Activated T-cell treated with anti-CD3 and anti-CD28 coated beads, Interleukin-2, amount 50 U/mL, for 4 hours (primary cell): ENCODE data around the gene TMEM141. TPM values are rescaled to one million over a fixed set of nuclear protein-coding genes. Genes with fewer than 3 reads are reported as not detected.
A peak's percentile ranks its signal among the peaks of the same experiment; 100 is the strongest.
"Not testable (repeated sequence)": the region's sequence is repeated elsewhere in the genome, so short reads cannot be mapped to it uniquely, and the experiment has no call there.

ENCODE experiments used
- ATAC-seq, 2 donors: fragments of 200-7000 bp; cut with Tn5 transposase; one replicate each; pipeline ENCODE4 v1.10.0; 2021
- DNase-seq: peaks from one replicate; pipeline ENCODE4 v3.0.0-alpha.2; 2020
- H3K27me3 Mint-ChIP-seq: one replicate; pipeline ENCODE4 v1.8.0; 2021; ENCODE audit warnings: low read depth, mixed read lengths
- H3K36me3 Mint-ChIP-seq: one replicate; pipeline ENCODE4 v1.8.0; 2022; ENCODE audit warnings: mixed read lengths; ENCODE audit not compliant: insufficient read depth
- H3K4me1 Mint-ChIP-seq: one replicate; pipeline ENCODE4 v1.8.0; 2021; ENCODE audit warnings: low read depth, mixed read lengths
- H3K4me3 Mint-ChIP-seq: one replicate; pipeline ENCODE4 v1.8.0; 2021; ENCODE audit warnings: mild to moderate bottlenecking, moderate library complexity, mixed read lengths
- H3K9me3 Mint-ChIP-seq: one replicate; pipeline ENCODE4 v1.8.0; 2021; ENCODE audit warnings: mixed read lengths
- total RNA-seq, 3 donors: library from RNA; stranded (reverse); gene quantifications; one replicate each; pipeline ENCODE4 v1.2.1, GENCODE V29; 2021

Gene TMEM141
- total RNA-seq, 3 donors from 2014 or later: 49.5 to 53.0 (median 51.9) TPM

GRCh38 chr9:136831720-136832104 is 40.6 kb downstream of the TMEM141 start:
- DNase-seq: no peak
- H3K36me3 Mint-ChIP-seq: peaks cover 13% of the 10 kb centered on the region
- no peaks in the 10 kb centered on the region for H3K27me3 Mint-ChIP-seq
- no peaks in the 10 kb centered on the region for H3K4me1 Mint-ChIP-seq
- no peak for ATAC-seq
- no peaks in the 10 kb centered on the region for H3K9me3 Mint-ChIP-seq
- no peak overlapping the region for H3K4me3 Mint-ChIP-seq

DNA sequence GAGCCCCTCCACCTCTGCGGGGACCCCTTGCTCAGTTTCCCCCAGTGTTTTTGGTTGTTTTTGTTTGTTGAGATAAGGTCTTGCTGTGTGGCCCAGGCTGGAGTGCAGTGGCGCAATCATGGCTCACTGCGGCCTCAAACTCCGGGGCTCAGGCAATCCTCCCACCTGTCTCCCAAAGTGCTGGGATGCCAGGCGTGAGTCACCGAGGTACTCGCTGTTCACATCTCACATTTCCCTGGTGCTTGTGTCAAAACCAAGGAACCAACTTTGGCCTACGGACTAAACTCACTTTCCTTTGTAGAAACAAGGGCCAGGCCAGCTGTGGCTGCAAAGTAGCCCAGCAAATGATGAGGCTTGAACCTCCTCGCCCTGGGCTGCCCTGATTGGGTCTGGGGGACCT is 41.4 kb downstream of the TMEM141 start:
- Mint-ChIP-seq H3K4me3 (no peak overlapping the region), H3K4me1 (no peaks in the 10 kb centered on the region), H3K9me3 (no peaks in the 10 kb centered on the region), H3K36me3 (peaks cover 13% of the 10 kb centered on the region), H3K27me3 (no peaks in the 10 kb centered on the region)
- DNase-seq: no peak
- no peak for ATAC-seq

DNA sequence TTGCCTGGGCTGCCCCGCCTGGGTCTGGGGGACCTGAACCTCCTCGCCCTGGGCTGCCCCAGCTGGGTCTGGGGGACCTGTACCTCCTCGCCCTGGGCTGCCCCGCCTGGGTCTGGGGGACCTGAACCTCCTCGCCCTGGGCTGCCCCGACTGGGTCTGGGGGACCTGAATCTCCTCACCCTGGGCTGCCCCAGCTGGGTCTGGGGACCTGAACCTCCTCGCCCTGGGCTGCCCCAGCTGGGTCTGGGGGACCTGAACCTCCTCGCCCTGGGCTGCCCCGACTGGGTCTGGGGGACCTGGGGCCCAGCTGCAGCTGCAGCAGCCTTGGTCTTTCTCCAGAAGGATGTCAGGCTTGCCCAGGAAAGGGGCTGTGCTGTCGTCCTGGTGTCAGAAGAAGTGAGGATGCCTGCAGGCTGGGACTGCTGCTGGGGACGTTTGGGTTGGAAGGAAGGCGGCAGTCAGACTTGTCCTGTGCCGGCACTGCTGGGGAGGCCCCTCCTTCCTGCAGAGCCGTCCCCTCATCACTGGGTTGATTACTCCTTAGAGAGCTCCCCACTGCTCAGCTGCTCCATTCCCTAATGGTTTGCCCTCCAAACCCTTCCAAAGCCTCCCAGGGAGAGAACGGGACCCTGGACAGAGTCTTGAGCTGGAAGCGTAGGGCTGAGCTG is 42.4 kb downstream of the TMEM141 start:
- not testable (repeated sequence) for H3K9me3 Mint-ChIP-seq, H3K4me1 Mint-ChIP-seq, H3K27me3 Mint-ChIP-seq, ATAC-seq, DNase-seq, H3K4me3 Mint-ChIP-seq
- peaks cover 13% of the 10 kb centered on the region for H3K36me3 Mint-ChIP-seq

GRCh38 chr9:136835162-136835931 is 44.2 kb downstream of the TMEM141 start:
- H3K36me3 Mint-ChIP-seq: peaks cover 8% of the 10 kb centered on the region
- H3K9me3 Mint-ChIP-seq: no peaks in the 10 kb centered on the region
- no peak for DNase-seq
- ATAC-seq: peak in 1 of 2 donors; percentile 6
- H3K4me3 Mint-ChIP-seq: no peak overlapping the region
- no peaks in the 10 kb centered on the region for H3K27me3 Mint-ChIP-seq
- H3K4me1 Mint-ChIP-seq: no peaks in the 10 kb centered on the region

- DNase-seq (no peak), ATAC-seq (no peak)
- Mint-ChIP-seq H3K27me3 (no peaks in the 10 kb centered on the region), H3K4me1 (no peaks in the 10 kb centered on the region), H3K9me3 (no peaks in the 10 kb centered on the region), H3K36me3 (peaks cover 8% of the 10 kb centered on the region), H3K4me3 (no peak overlapping the region)
These were observed 45.1 kb downstream of the TMEM141 start for GRCh38 chr9:136835932-136836904.

DNA sequence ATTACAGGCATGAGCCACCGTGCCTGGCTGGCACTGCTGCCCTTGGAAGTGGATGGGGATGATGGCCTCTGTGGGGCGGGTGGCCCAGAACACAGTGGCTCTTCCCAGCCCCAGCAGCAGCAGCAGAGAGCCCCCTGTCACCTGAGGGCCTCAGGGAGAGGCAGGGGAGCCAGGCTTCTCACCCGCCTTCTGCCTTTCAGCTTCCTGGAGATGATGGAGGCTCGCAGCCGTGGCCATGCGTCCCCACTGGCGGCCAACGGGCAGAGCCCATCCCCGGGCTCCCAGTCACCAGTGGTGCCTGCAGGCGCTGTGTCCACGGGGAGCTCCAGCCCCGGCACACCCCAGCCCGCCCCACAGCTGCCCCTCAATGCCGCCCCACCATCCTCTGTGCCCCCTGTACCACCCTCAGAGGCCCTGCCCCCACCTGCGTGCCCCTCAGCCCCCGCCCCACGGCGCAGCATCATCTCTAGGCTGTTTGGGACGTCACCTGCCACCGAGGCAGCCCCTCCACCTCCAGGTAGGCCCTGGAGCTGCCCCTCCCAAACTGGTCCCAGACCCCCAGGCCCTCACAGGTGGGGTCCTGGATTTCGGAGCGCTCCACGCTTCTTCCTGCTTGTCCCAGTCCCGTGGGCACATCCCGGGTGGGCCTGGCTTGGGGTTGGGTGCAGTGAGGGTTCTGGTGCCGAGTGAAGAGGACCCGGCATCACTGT is 46.2 kb downstream of the TMEM141 start:
- DNase-seq: no peak
- Mint-ChIP-seq H3K4me1 (peaks cover 4% of the 10 kb centered on the region), H3K27me3 (no peaks in the 10 kb centered on the region), H3K36me3 (peaks cover 7% of the 10 kb centered on the region), H3K9me3 (no peaks in the 10 kb centered on the region), H3K4me3 (no peak overlapping the region)
- ATAC-seq: no peak

DNA sequence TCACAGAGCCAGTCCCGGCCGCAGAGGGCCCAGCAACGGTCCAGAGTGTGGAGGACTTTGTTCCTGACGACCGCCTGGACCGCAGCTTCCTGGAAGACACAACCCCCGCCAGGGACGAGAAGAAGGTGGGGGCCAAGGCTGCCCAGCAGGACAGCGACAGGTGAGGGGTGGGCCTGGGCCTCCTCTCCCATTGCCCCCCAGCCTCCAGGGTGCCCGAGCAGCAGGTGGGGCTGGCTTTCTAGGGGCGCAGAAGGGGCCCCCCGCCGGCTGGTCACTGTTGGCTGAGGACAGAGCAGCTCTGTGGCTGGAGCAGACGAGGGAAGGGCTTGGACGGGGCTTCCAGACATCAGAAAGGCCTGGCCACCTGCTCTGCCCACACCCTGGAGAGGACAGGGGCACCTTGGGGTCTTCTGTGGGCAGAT is 46.7 kb downstream of the TMEM141 start:
- DNase-seq, H3K4me3 Mint-ChIP-seq, H3K27me3 Mint-ChIP-seq, H3K4me1 Mint-ChIP-seq, H3K36me3 Mint-ChIP-seq, H3K9me3 Mint-ChIP-seq, ATAC-seq: not testable (repeated sequence)

GRCh38 chr9:136838314-136839228 is 47.4 kb downstream of the TMEM141 start:
- Mint-ChIP-seq H3K4me1 (peaks cover 9% of the 10 kb centered on the region), H3K9me3 (no peaks in the 10 kb centered on the region), H3K27me3 (no peaks in the 10 kb centered on the region), H3K36me3 (peaks cover 3% of the 10 kb centered on the region), H3K4me3 (no peak overlapping the region)
- DNase-seq: no peak
- no peak for ATAC-seq

DNA sequence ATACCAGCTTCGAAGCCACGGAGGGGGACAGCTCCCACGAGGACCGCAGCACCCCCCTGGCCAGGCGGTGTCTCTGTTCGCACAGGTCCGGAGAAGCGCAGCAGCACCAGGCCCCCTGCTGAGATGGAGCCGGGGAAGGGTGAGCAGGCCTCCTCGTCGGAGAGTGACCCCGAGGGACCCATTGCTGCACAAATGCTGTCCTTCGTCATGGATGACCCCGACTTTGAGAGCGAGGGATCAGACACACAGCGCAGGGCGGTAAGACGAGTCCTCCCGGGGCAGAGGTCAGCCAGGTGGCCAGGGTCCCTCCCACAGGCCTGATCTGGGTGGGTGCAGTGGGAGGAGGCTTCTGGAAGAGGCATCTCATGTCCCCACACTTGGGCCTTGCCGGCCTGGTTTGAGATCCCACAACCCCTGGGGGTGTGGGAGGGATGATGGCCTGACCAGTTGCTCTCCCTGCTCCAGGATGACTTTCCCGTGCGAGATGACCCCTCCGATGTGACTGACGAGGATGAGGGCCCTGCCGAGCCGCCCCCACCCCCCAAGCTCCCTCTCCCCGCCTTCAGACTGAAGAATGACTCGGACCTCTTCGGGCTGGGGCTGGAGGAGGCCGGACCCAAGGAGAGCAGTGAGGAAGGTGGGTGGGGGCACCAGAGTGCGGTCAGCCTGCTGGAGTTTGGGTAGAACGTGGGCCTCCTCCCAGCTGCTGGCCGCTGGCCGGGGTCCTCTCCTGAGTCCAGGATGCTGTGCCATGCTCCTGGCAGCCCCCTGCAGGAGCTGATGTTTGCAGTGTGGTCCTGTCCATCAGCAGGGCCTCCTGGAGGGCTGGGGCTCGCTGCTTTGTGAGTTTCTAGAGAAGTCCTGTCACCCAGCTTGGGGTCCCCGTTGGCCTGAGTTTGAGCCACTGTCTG is 48.3 kb downstream of the TMEM141 start:
- no peaks in the 10 kb centered on the region for H3K27me3 Mint-ChIP-seq
- DNase-seq: no peak
- H3K36me3 Mint-ChIP-seq: peaks cover 3% of the 10 kb centered on the region
- ATAC-seq: no peak
- peaks cover 11% of the 10 kb centered on the region for H3K4me1 Mint-ChIP-seq
- no peak overlapping the region for H3K4me3 Mint-ChIP-seq
- H3K9me3 Mint-ChIP-seq: no peaks in the 10 kb centered on the region

GRCh38 chr9:136840140-136840876 is 49.2 kb downstream of the TMEM141 start:
- H3K4me3 Mint-ChIP-seq: no peak overlapping the region

DNA sequence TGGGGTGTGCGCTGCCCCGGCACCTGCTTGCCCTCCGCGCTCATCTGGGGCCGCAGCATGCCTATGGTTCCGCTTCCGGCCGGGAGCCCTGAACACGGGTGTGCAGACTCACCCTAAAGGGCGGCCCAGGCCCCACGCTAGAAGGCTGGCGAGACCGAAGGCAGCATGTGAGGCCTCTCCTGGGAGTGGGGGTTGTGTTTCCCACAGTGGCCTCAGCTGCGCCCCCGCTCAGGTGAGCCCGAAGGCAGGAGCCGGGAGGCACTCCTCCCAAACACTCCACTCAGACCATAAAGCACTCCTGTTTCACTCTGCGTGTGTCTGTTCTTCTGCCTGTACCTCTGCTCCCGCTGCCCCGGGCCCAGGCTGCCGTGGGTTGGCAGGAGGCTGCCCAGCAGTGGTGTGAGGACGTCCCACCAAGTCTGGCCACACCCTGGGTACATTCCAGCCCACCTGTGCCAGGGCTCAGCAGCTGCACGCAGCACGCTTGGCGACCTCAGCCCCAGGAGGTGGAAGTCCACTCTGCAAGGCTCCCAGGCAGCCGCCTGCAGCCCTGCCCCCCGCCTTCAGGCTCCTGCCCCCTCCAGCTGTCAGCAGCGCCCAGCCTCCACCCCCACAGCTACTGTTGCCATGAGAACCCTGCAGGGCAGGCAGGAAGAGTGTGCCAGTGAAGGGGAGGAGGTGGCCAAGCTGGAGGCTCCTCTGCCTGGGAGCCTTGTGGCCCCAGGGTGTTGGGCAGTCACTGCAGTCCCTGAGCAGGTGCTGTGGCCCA is 49.9 kb downstream of the TMEM141 start:
- H3K36me3 Mint-ChIP-seq: peaks cover 3% of the 10 kb centered on the region
- DNase-seq (no peak), ATAC-seq (no peak)
- peaks cover 13% of the 10 kb centered on the region for H3K4me1 Mint-ChIP-seq
- H3K27me3 Mint-ChIP-seq: peaks cover 4% of the 10 kb centered on the region
- H3K4me3 Mint-ChIP-seq: no peak overlapping the region
- no peaks in the 10 kb centered on the region for H3K9me3 Mint-ChIP-seq

More at GRCh38 chr9:136840140-136840876, 49.2 kb downstream of the TMEM141 start:
- peaks cover 2% of the 10 kb centered on the region for H3K27me3 Mint-ChIP-seq
- ATAC-seq (no peak), DNase-seq (no peak)
- no peaks in the 10 kb centered on the region for H3K9me3 Mint-ChIP-seq
- peaks cover 13% of the 10 kb centered on the region for H3K4me1 Mint-ChIP-seq
- H3K36me3 Mint-ChIP-seq: peaks cover 3% of the 10 kb centered on the region
